SK-N-SH (cell line): ENCODE results near the gene GSTM1. TPM values are rescaled to one million over a fixed set of nuclear protein-coding genes. Genes with fewer than 3 reads are reported as not detected.

Experiments
- CTCF ChIA-PET: fragments of 300-600, 350-600 bp; formaldehyde crosslinking; extraction: SDS; loops from one replicate; lab custom pipeline; 2021; lab: Yijun Ruan, JAX
- POLR2A ChIA-PET: fragments of 350-600 bp; sonication (Branson Sonifier 250); formaldehyde crosslinking; extraction: SDS; loops from one replicate; lab custom pipeline; 2020; ENCODE audit warnings: antibody characterized with exemption, inconsistent platforms; lab: Yijun Ruan, JAX
- DNase-seq: peaks from one replicate; pipeline ENCODE4 v3.0.0; 2012
- H2AFZ ChIP-seq: fragments of 200-600 bp; sonication (generic); 2 replicates; pipeline ENCODE4 v1.8.1; 2016; ENCODE audit warnings: antibody characterized with exemption, mild to moderate bottlenecking, low read depth
- H3F3A ChIP-seq: fragments of 200-600 bp; sonication (generic); replicated peaks from 2 replicates; pipeline ENCODE3; 2016; ENCODE audit warnings: antibody characterized with exemption, mild to moderate bottlenecking; ENCODE audit not compliant: insufficient read depth
- H3K27ac ChIP-seq, 2 experiments: fragments of 200-500 bp in 1 of 2; fragments of 200-600 bp in 1 of 2; sonication (Bioruptor generic) in 1 of 2; sonication (generic), shearing (Covaris generic) in 1 of 2; 2 replicates each; pipeline versions ENCODE4 v1.5.1 to v1.6.1; 2014 to 2016; ENCODE audit warnings: low read depth in 2 of 2, inconsistent platforms in 1 of 2, low read length in 1 of 2, mild to moderate bottlenecking in 1 of 2, mixed read lengths in 1 of 2
- H3K27me3 ChIP-seq: fragments of 200-600 bp; sonication (generic), shearing (Covaris generic); 2 replicates; pipeline ENCODE4 v1.6.1; 2016; ENCODE audit warnings: mixed run types; ENCODE audit not compliant: insufficient read depth
- H3K36me3 ChIP-seq, 2 experiments: fragments of 200-500 bp in 1 of 2; fragments of 200-600 bp in 1 of 2; sonication (Bioruptor generic) in 1 of 2; sonication (generic) in 1 of 2; replicated peaks in 1 of 2; 2 replicates each; pipeline versions ENCODE3 to v1.5.1; 2014 to 2016; ENCODE audit warnings: low read length in 1 of 2, mild to moderate bottlenecking in 1 of 2; ENCODE audit not compliant: insufficient read depth in 2 of 2, control insufficient read depth in 1 of 2
- H3K4me1 ChIP-seq, 2 experiments: fragments of 200-500 bp in 1 of 2; fragments of 200-600 bp in 1 of 2; sonication (Bioruptor generic) in 1 of 2; sonication (generic), shearing (Covaris generic) in 1 of 2; 2 replicates each; pipeline versions ENCODE4 v1.5.1 to v1.6.1; 2014 to 2016; ENCODE audit warnings: low read depth in 1 of 2, low read length in 1 of 2, mixed run types in 1 of 2; ENCODE audit not compliant: insufficient read depth in 2 of 2, control insufficient read depth in 1 of 2
- H3K4me2 ChIP-seq: fragments of 200-600 bp; sonication (generic), shearing (Covaris generic); 2 replicates; pipeline ENCODE4 v1.6.1; 2017; ENCODE audit warnings: mixed run types
- H3K4me3 ChIP-seq, 2 experiments: fragments of 200-500 bp in 1 of 2; fragments of 200-600 bp in 1 of 2; sonication (Bioruptor generic) in 1 of 2; sonication (generic), shearing (Covaris generic) in 1 of 2; 2 replicates each; pipeline versions ENCODE4 v1.5.1 to v1.8.1; 2014 to 2016; ENCODE audit warnings: low read depth in 2 of 2, inconsistent platforms in 1 of 2, low read length in 1 of 2, mild to moderate bottlenecking in 1 of 2, mixed read lengths in 1 of 2, moderate library complexity in 1 of 2
- H3K79me2 ChIP-seq: fragments of 200-600 bp; sonication (generic); 2 replicates; pipeline ENCODE4 v1.8.1; 2017; ENCODE audit warnings: mild to moderate bottlenecking; ENCODE audit not compliant: insufficient read depth
- H3K9ac ChIP-seq: fragments of 200-600 bp; sonication (generic); 2 replicates; pipeline ENCODE4 v1.6.1; 2017; ENCODE audit warnings: mixed run types
- H3K9me2 ChIP-seq: fragments of 200-600 bp; sonication (generic); 2 replicates; pipeline ENCODE4 v1.6.1; 2017; ENCODE audit warnings: mixed run types
- H3K9me3 ChIP-seq: fragments of 200-600 bp; sonication (generic); 2 replicates; pipeline ENCODE4 v1.6.1; 2017; ENCODE audit warnings: mixed run types, mild to moderate bottlenecking, moderate library complexity
- H4K20me1 ChIP-seq: fragments of 200-600 bp; sonication (generic); 2 replicates; pipeline ENCODE4 v1.6.1; 2017; ENCODE audit warnings: mild to moderate bottlenecking, mixed run types; ENCODE audit not compliant: insufficient read depth
- CHD2 ChIP-seq: fragments of 150-350 bp; IDR thresholded peaks from 2 replicates; pipeline ENCODE4 v1.6.1; 2018; ENCODE audit warnings: low read length; ENCODE audit not compliant: partially characterized antibody
- EP300 ChIP-seq, 2 experiments: IDR thresholded peaks; 2 replicates each; pipeline versions ENCODE4 v1.4.0 to v1.6.1; 2012; ENCODE audit warnings: borderline replicate concordance in 1 of 2, low read depth in 1 of 2, low read length in 1 of 2
- FOXJ3 ChIP-seq: sonication (generic); formaldehyde crosslinking; IDR thresholded peaks from 2 replicates; pipeline ENCODE4 v1.5.1; 2020; ENCODE audit warnings: mild to moderate bottlenecking, missing genetic modification reagents
- GABPA ChIP-seq: IDR thresholded peaks from 2 replicates; pipeline ENCODE4 v1.4.0; 2012; ENCODE audit warnings: low read depth, mild to moderate bottlenecking
- MEF2A ChIP-seq: IDR thresholded peaks from 2 replicates; pipeline ENCODE4 v1.4.0; 2012; ENCODE audit warnings: low read depth, borderline replicate concordance
- MXI1 ChIP-seq: IDR thresholded peaks from 2 replicates; pipeline ENCODE4 v1.6.1; 2012; ENCODE audit warnings: mild to moderate bottlenecking, low read depth, low read length, improper control_type of control experiment
- NFIC ChIP-seq: IDR thresholded peaks from 2 replicates; pipeline ENCODE4 v1.4.0; 2012; ENCODE audit warnings: borderline replicate concordance
- POLR2AphosphoS5 ChIP-seq: IDR thresholded peaks from 2 replicates; pipeline ENCODE4 v1.6.1; 2012; ENCODE audit warnings: low read depth, low read length
- RAD21 ChIP-seq: IDR thresholded peaks from 2 replicates; pipeline ENCODE4 v1.6.1; 2012; ENCODE audit warnings: mild to moderate bottlenecking, low read length
- RCOR1 ChIP-seq: fragments of 150-350 bp; IDR thresholded peaks from 2 replicates; pipeline ENCODE4 v1.6.1; 2017; ENCODE audit warnings: antibody characterized with exemption, low read length
- RFX5 ChIP-seq: IDR thresholded peaks from 2 replicates; pipeline ENCODE4 v1.6.1; 2012; ENCODE audit warnings: mild to moderate bottlenecking, improper control_type of control experiment, low read length
- RXRA ChIP-seq: IDR thresholded peaks from 2 replicates; pipeline ENCODE4 v1.4.0; 2012; ENCODE audit warnings: low read depth, mild to moderate bottlenecking, borderline replicate concordance
- SIN3A ChIP-seq: IDR thresholded peaks from 2 replicates; pipeline ENCODE4 v1.6.1; 2012; ENCODE audit warnings: low read depth, mild to moderate bottlenecking, low read length, moderate library complexity, borderline replicate concordance
- SMC3 ChIP-seq: IDR thresholded peaks from 2 replicates; pipeline ENCODE4 v1.6.1; 2012; ENCODE audit warnings: low read depth, low read length, improper control_type of control experiment
- TAF1 ChIP-seq: IDR thresholded peaks from 2 replicates; pipeline ENCODE4 v1.6.1; 2012; ENCODE audit warnings: low read depth, mild to moderate bottlenecking, low read length, moderate library complexity, borderline replicate concordance
- TCF12 ChIP-seq: IDR thresholded peaks from 2 replicates; pipeline ENCODE4 v1.4.0; 2012
- WGBS: methylation state at CpG from one replicate; pipeline ENCODE4 v1.1.6; 2017; ENCODE audit warnings: low lambda C conversion rate; 5-methylcytosine and 5-hydroxymethylcytosine counted together
- polyA plus RNA-seq, 3 experiments: library from polyadenylated mRNA; depleted of rRNA; stranded (reverse); fragments of >200 nt; gene quantifications; 2 replicates each; pipeline ENCODE4 v1.2.3, GENCODE V29; 2012
- TF ChIP-seq, protein P1 (sequence below): IDR thresholded peaks from 2 replicates; pipeline ENCODE4; 2012
- TF ChIP-seq, protein P2 (sequence below): fragments of 150-350 bp; IDR thresholded peaks from 2 replicates; pipeline ENCODE4 v1.6.1; 2017; ENCODE audit warnings: antibody characterized with exemption, low read length, low read depth, borderline replicate concordance
- TF ChIP-seq, protein P3 (sequence below): IDR thresholded peaks from 2 replicates; pipeline ENCODE4 v1.4.0; 2012; ENCODE audit warnings: low read depth
- TF ChIP-seq, protein P4 (sequence below): IDR thresholded peaks from 2 replicates; pipeline ENCODE4 v1.4.0; 2012; ENCODE audit warnings: low read depth, borderline replicate concordance
- TF ChIP-seq, protein P5 (sequence below): fragments of 200-600 bp; sonication (generic); IDR thresholded peaks from 2 replicates; pipeline ENCODE4 v1.6.1; 2017; ENCODE audit warnings: antibody characterized with exemption, mild to moderate bottlenecking, moderate library complexity

GSTM1 gene
- polyA plus RNA-seq, 1 of the 3 experiments (the other 2 are of a cell fraction): not detected

DNA sequence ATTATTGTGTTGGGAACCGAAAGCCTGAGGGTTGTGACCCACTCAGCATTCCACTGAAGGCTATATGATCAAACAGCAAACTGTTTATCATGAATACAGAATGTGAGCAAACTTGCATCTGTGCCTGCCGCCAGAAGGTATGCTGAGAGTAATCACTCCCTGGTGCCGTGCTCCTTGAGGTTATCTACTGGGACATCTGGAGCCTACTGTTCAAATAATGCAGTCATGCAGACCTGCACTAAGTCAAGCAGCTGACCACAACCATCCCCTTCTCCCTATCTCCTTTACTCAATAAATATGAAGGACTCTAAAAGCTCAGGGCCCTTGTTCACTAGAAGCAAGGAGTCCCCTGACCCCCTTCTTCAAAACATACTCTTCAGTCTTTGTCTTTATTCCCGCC is 37.9 kb downstream of the GSTM1 start:
- no peak overlapping the region for H3K4me3 ChIP-seq
- 79% methylated on average over 4 of the region's 4 CpGs for WGBS
- H3K9ac ChIP-seq: no peak overlapping the region
- H3K4me2 ChIP-seq: no peak overlapping the region
- no peaks in the 10 kb centered on the region for H4K20me1 ChIP-seq
- no peak for DNase-seq
- H3K36me3 ChIP-seq: no peaks in the 10 kb centered on the region
- H3F3A ChIP-seq: no peaks in the 10 kb centered on the region
- TF ChIP-seq RCOR1 (no peak), RFX5 (no peak), RXRA (no peak), POLR2AphosphoS5 (no peak), SMC3 (no peak), EP300 (IDR thresholded peaks at IDR 0.05; ENCODE audit: borderline replicate concordance in 1 of 2, low read depth in 1 of 2, low read length in 1 of 2) (no peak), MEF2A (no peak), FOXJ3 (no peak), TCF12 (no peak), GABPA (no peak)
- TF ChIP-seq, protein P1, sequence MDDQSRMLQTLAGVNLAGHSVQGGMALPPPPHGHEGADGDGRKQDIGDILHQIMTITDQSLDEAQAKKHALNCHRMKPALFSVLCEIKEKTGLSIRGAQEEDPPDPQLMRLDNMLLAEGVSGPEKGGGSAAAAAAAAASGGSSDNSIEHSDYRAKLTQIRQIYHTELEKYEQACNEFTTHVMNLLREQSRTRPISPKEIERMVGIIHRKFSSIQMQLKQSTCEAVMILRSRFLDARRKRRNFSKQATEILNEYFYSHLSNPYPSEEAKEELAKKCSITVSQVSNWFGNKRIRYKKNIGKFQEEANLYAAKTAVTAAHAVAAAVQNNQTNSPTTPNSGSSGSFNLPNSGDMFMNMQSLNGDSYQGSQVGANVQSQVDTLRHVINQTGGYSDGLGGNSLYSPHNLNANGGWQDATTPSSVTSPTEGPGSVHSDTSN: no peak
- TF ChIP-seq, protein P2, sequence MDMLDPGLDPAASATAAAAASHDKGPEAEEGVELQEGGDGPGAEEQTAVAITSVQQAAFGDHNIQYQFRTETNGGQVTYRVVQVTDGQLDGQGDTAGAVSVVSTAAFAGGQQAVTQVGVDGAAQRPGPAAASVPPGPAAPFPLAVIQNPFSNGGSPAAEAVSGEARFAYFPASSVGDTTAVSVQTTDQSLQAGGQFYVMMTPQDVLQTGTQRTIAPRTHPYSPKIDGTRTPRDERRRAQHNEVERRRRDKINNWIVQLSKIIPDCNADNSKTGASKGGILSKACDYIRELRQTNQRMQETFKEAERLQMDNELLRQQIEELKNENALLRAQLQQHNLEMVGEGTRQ: no peak
- TF ChIP-seq, protein P3, sequence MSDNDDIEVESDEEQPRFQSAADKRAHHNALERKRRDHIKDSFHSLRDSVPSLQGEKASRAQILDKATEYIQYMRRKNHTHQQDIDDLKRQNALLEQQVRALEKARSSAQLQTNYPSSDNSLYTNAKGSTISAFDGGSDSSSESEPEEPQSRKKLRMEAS: no peak
- TF ChIP-seq, protein P4, sequence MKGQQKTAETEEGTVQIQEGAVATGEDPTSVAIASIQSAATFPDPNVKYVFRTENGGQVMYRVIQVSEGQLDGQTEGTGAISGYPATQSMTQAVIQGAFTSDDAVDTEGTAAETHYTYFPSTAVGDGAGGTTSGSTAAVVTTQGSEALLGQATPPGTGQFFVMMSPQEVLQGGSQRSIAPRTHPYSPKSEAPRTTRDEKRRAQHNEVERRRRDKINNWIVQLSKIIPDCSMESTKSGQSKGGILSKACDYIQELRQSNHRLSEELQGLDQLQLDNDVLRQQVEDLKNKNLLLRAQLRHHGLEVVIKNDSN: no peak
- H2AFZ ChIP-seq: no peak overlapping the region; the same call in 1 of the 2 replicates
- H3K79me2 ChIP-seq: no peaks in the 10 kb centered on the region
- H3K9me3 ChIP-seq: no peaks in the 10 kb centered on the region
- no peaks in the 10 kb centered on the region for H3K9me2 ChIP-seq
- no peak overlapping the region for H3K27ac ChIP-seq
- H3K27me3 ChIP-seq: no peaks in the 10 kb centered on the region
- POLR2A ChIA-PET: no interaction called here
- CTCF ChIA-PET: interaction anchor here (1.0 kb wide), 1 partner anchor 75 kb away, joined by 3 read pairs; no protein-coding TSS in a partner anchor
- no peaks in the 10 kb centered on the region; a peak in 1 of 4 replicates for H3K4me1 ChIP-seq

DNA sequence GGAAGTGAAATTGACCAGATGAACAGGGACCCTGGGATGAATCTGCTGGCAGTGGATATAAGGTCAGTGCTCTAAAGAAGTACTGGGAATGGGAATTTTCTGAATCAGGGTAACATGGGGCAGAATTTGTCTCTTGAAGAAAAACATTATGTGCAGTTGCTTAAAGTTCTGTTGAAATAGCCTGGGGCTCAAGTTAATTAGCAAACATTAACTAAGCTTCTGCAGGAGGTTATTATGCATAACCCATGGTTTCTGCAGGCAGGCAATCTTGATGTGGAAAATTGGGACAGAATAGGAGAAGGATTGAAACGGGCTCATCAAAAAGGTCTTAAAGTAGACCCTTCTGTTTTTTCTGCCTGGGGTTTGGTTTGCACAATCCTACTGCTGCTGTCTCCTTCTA is 38.4 kb downstream of the GSTM1 start:
- Histone ChIP-seq H3K4me1 (no peaks in the 10 kb centered on the region; a peak in 1 of 4 replicates), H3K79me2 (no peaks in the 10 kb centered on the region), H3K9me2 (no peaks in the 10 kb centered on the region), H3K4me3 (no peak overlapping the region), H3K9ac (no peak overlapping the region), H3K4me2 (no peak overlapping the region), H3K36me3 (no peaks in the 10 kb centered on the region), H3K27me3 (no peaks in the 10 kb centered on the region), H2AFZ (no peak overlapping the region; the same call in 1 of the 2 replicates), H3K27ac (no peak overlapping the region), H3F3A (no peaks in the 10 kb centered on the region), H3K9me3 (no peaks in the 10 kb centered on the region), H4K20me1 (no peaks in the 10 kb centered on the region)
- ChIA-PET CTCF (interaction anchor here (1.0 kb wide), 1 partner anchor 76 kb away, joined by 3 read pairs; no protein-coding TSS in a partner anchor), POLR2A (no interaction called here)
- TF ChIP-seq RAD21 (no peak), GABPA (no peak), TCF12 (no peak), FOXJ3 (no peak), EP300 (IDR thresholded peaks at IDR 0.05; ENCODE audit: borderline replicate concordance in 1 of 2, low read depth in 1 of 2, low read length in 1 of 2) (no peak), SIN3A (no peak), CHD2 (no peak), TAF1 (no peak), MXI1 (no peak), NFIC (no peak), SMC3 (no peak)
- TF ChIP-seq, protein P5, sequence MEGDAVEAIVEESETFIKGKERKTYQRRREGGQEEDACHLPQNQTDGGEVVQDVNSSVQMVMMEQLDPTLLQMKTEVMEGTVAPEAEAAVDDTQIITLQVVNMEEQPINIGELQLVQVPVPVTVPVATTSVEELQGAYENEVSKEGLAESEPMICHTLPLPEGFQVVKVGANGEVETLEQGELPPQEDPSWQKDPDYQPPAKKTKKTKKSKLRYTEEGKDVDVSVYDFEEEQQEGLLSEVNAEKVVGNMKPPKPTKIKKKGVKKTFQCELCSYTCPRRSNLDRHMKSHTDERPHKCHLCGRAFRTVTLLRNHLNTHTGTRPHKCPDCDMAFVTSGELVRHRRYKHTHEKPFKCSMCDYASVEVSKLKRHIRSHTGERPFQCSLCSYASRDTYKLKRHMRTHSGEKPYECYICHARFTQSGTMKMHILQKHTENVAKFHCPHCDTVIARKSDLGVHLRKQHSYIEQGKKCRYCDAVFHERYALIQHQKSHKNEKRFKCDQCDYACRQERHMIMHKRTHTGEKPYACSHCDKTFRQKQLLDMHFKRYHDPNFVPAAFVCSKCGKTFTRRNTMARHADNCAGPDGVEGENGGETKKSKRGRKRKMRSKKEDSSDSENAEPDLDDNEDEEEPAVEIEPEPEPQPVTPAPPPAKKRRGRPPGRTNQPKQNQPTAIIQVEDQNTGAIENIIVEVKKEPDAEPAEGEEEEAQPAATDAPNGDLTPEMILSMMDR: no peak
- TF ChIP-seq, protein P2: no peak
- WGBS: 60% methylated on average over 1 of the region's 1 CpG
- DNase-seq: no peak
